Heart left ventricle (tissue), 13 donors: ENCODE measurements around the gene EIF3C.
"Not testable (repeated sequence)": the region's sequence is repeated elsewhere in the genome, so short reads cannot be mapped to it uniquely, and the experiment has no call there.

Experiments
- CTCF ChIP-seq, 12 donors: fragments of 200-600 bp; sonication (generic) in 4 of 12; IDR thresholded peaks; one replicate each; pipeline versions ENCODE4 v1.5.0 to v1.8.0; 2018 to 2022; ENCODE audit warnings: antibody characterized with exemption in 12 of 12, mild to moderate bottlenecking in 5 of 12
- POLR2A ChIP-seq, 2 donors: fragments of 450-650 bp; IDR thresholded peaks; one replicate each; pipeline ENCODE4 v1.6.1; 2017; ENCODE audit warnings: antibody characterized with exemption in 2 of 2, mild to moderate bottlenecking in 2 of 2, moderate library complexity in 2 of 2
- donor health status: ischemic (EF 13 %, LVEDD 7.1; RV severe dilation, severe dysfunction).
- donor health status: DM: no; HTN: yes; CAD: no.
- donor health status: DM: no; HTN: no; CAD: no.
- donor health status: ischemic (EF 25% LVEDD 6.9; RV normal size, moderate dysfunction).
- donor health status: ischemic (EF 25% LVEDD 5.7; RV mildly dilated, moderate dysfunction).
- donor health status: ischemic (EF 35%, LVEDD 5.7; RV mildly dilated, moderate dysfunction).
- donor health status: nonischemic (EF 11% LVEDD 7.7; RV severe dilation, severe dysfunction).
- donor health status: DM: yes; HTN: yes; CAD: no.
- donor health status: PGD.
- donor health status: ischemic (EF 29% LVEDD 5.4; RV normal size, mild dysfunction).
- donor health status: nonischemic (EF 23%, LVEDD 6.1; RV moderate dilation, normal function).

- TF ChIP-seq CTCF, POLR2A (IDR thresholded peaks at IDR 0.05): not testable (repeated sequence)
These were observed 10.9 kb upstream of the EIF3C start for GRCh38 chr16:28700349-28700748.
